IMR-90 (cell line): Measurements from ENCODE around the gene SELENOS. TPM values are rescaled to one million over a fixed set of nuclear protein-coding genes. Genes with fewer than 3 reads are reported as not detected.
A peak's percentile ranks its signal among the peaks of the same experiment; 100 is the strongest.

Experiments used
- ATAC-seq: fragments of 200-7000 bp; cut with Tn5 transposase; 2 replicates; pipeline ENCODE4 v1.9.1; 2020; ENCODE audit warnings: low read depth, mild to moderate bottlenecking, moderate library complexity
- BruUV-seq: library from RNA; stranded (reverse); fragments of 400-500 nt; replicated peaks from 2 replicates; lab custom pipeline; 2021; lab: Mats Ljungman, UMichigan
- CTCF ChIA-PET: fragments of 300-600 bp; formaldehyde crosslinking; extraction: SDS; loops from one replicate; lab custom pipeline; 2021; ENCODE audit warnings: antibody characterized with exemption; lab: Yijun Ruan, JAX
- POLR2A ChIA-PET: fragments of 300-600 bp; sonication (Branson Sonifier 250); formaldehyde crosslinking; loops from one replicate; lab custom pipeline; 2022; ENCODE audit warnings: antibody characterized with exemption; ENCODE audit not compliant: unreplicated experiment; lab: Charles Lee
- DNase-seq: peaks from one replicate; pipeline ENCODE4 v3.0.0; 2013
- H2AFZ ChIP-seq: replicated peaks from 2 replicates; pipeline ENCODE3; 2013; ENCODE audit warnings: low read length, mild to moderate bottlenecking; ENCODE audit not compliant: poor library complexity
- H2AK5ac ChIP-seq: 2 replicates; pipeline ENCODE4 v1.6.1; 2013; ENCODE audit warnings: low read depth, low read length, inconsistent platforms
- H2AK9ac ChIP-seq: replicated peaks from 2 replicates; pipeline ENCODE3; 2013; ENCODE audit warnings: mild to moderate bottlenecking, low read depth, low read length, moderate library complexity; ENCODE audit not compliant: poor library complexity
- H2BK120ac ChIP-seq: 2 replicates; pipeline ENCODE4 v1.6.1; 2013; ENCODE audit warnings: low read depth, low read length, inconsistent platforms
- H2BK15ac ChIP-seq: 3 replicates; pipeline ENCODE4 v1.6.1; 2013; ENCODE audit warnings: low read depth, low read length, inconsistent platforms
- H2BK20ac ChIP-seq: 2 replicates; pipeline ENCODE4 v1.6.1; 2013; ENCODE audit warnings: low read depth, mild to moderate bottlenecking, inconsistent platforms, low read length, moderate library complexity
- H2BK5ac ChIP-seq: 2 replicates; pipeline ENCODE4 v1.6.1; 2013; ENCODE audit warnings: mild to moderate bottlenecking, low read depth, low read length, inconsistent platforms; ENCODE audit not compliant: poor library complexity, severe bottlenecking
- H3K14ac ChIP-seq: replicated peaks from 2 replicates; pipeline ENCODE4 v1.6.1; 2013; ENCODE audit warnings: low read depth, low read length, inconsistent platforms
- H3K18ac ChIP-seq: 2 replicates; pipeline ENCODE4 v1.6.1; 2013; ENCODE audit warnings: low read depth, low read length, control low read depth
- H3K23ac ChIP-seq: 2 replicates; pipeline ENCODE4 v1.6.1; 2013; ENCODE audit warnings: low read depth, low read length, inconsistent platforms
- H3K27ac ChIP-seq: 2 replicates; pipeline ENCODE4 v1.5.1; 2013; ENCODE audit warnings: mild to moderate bottlenecking, control low read depth, low read length; ENCODE audit not compliant: insufficient read depth
- H3K27me3 ChIP-seq: 2 replicates; pipeline ENCODE4 v1.6.1; 2013; ENCODE audit warnings: low read length; ENCODE audit not compliant: control insufficient read depth, insufficient read depth
- H3K36me3 ChIP-seq: 2 replicates; pipeline ENCODE4 v1.6.1; 2013; ENCODE audit warnings: low read length, mixed read lengths; ENCODE audit not compliant: control insufficient read depth, insufficient read depth
- H3K4ac ChIP-seq: 2 replicates; pipeline ENCODE4 v1.6.1; 2013; ENCODE audit warnings: low read depth, low read length, inconsistent platforms
- H3K4me1 ChIP-seq: 2 replicates; pipeline ENCODE4 v1.6.1; 2013; ENCODE audit warnings: low read length, mixed read lengths; ENCODE audit not compliant: control insufficient read depth, insufficient read depth
- H3K4me2 ChIP-seq: 2 replicates; pipeline ENCODE4 v1.6.1; 2013; ENCODE audit warnings: low read depth, mild to moderate bottlenecking, control low read depth, low read length, moderate library complexity
- H3K4me3 ChIP-seq: 2 replicates; pipeline ENCODE4 v1.5.1; 2013; ENCODE audit warnings: low read depth, mild to moderate bottlenecking, control low read depth, low read length, moderate library complexity; ENCODE audit not compliant: insufficient read depth
- H3K56ac ChIP-seq: 2 replicates; pipeline ENCODE4 v1.6.1; 2013; ENCODE audit warnings: low read length, inconsistent platforms; ENCODE audit not compliant: insufficient read depth; ENCODE audit errors: extremely low read depth
- H3K79me1 ChIP-seq, 2 experiments: 2 replicates each; pipeline ENCODE4 v1.6.1; 2013; ENCODE audit warnings: low read length in 2 of 2, inconsistent platforms in 1 of 2, low read depth in 1 of 2
- H3K9ac ChIP-seq: 2 replicates; pipeline ENCODE4 v1.6.1; 2013; ENCODE audit warnings: low read depth, low read length, control low read depth
- H3K9me1 ChIP-seq: 2 replicates; pipeline ENCODE4 v1.6.1; 2013; ENCODE audit warnings: low read length, inconsistent platforms; ENCODE audit not compliant: insufficient read depth
- H3K9me3 ChIP-seq: 2 replicates; pipeline ENCODE4 v1.6.1; 2013; ENCODE audit warnings: low read length; ENCODE audit not compliant: control insufficient read depth, insufficient read depth
- H4K20me1 ChIP-seq: 2 replicates; pipeline ENCODE4 v1.6.1; 2013; ENCODE audit warnings: low read length, inconsistent platforms; ENCODE audit not compliant: insufficient read depth
- H4K5ac ChIP-seq: 2 replicates; pipeline ENCODE4 v1.6.1; 2013; ENCODE audit warnings: mild to moderate bottlenecking, low read depth, low read length, control low read depth
- H4K8ac ChIP-seq, 2 experiments: 2 replicates each; pipeline ENCODE4 v1.6.1; 2013; ENCODE audit warnings: low read depth in 2 of 2, low read length in 2 of 2, control low read depth in 1 of 2, inconsistent platforms in 1 of 2
- H4K91ac ChIP-seq: 2 replicates; pipeline ENCODE4 v1.6.1; 2013; ENCODE audit warnings: low read depth, low read length, inconsistent platforms; ENCODE audit not compliant: insufficient read depth
- CEBPB ChIP-seq: IDR thresholded peaks from 2 replicates; pipeline ENCODE4 v1.6.1; 2012; ENCODE audit warnings: low read depth, low read length, improper control_type of control experiment
- CHD1 ChIP-seq: IDR thresholded peaks from 2 replicates; pipeline ENCODE4 v1.6.1; 2012; ENCODE audit warnings: low read depth, low read length, improper control_type of control experiment
- CTCF ChIP-seq: conservative IDR thresholded peaks from 2 replicates; pipeline ENCODE4 v1.5.1; 2012; ENCODE audit warnings: mild to moderate bottlenecking, low read depth, low read length, improper control_type of control experiment
- FOS ChIP-seq: fragments of 150-350 bp; IDR thresholded peaks from 2 replicates; pipeline ENCODE4 v1.6.1; 2016; ENCODE audit warnings: low read depth, low read length
- MAFK ChIP-seq: IDR thresholded peaks from 2 replicates; pipeline ENCODE4 v1.6.1; 2012; ENCODE audit warnings: low read depth, low read length, improper control_type of control experiment
- MAZ ChIP-seq: IDR thresholded peaks from 2 replicates; pipeline ENCODE4 v1.6.1; 2012; ENCODE audit warnings: low read depth, mild to moderate bottlenecking, low read length, improper control_type of control experiment, moderate library complexity, borderline replicate concordance
- NFE2L2 ChIP-seq: fragments of 150-350 bp; IDR thresholded peaks from 2 replicates; pipeline ENCODE4 v1.6.1; 2016; ENCODE audit warnings: low read depth, mild to moderate bottlenecking, low read length
- POLR2A ChIP-seq: IDR thresholded peaks from 2 replicates; pipeline ENCODE4 v1.6.1; 2012; ENCODE audit warnings: mild to moderate bottlenecking, low read depth, low read length
- SMC3 ChIP-seq: fragments of 150-350 bp; IDR thresholded peaks from 2 replicates; pipeline ENCODE4 v1.6.1; 2016; ENCODE audit warnings: low read depth, mild to moderate bottlenecking, antibody characterized with exemption, low read length, moderate library complexity
- USF2 ChIP-seq: fragments of 150-350 bp; IDR thresholded peaks from 2 replicates; pipeline ENCODE4 v1.6.1; 2017; ENCODE audit warnings: mild to moderate bottlenecking, antibody characterized with exemption, low read length, low read depth
- WGBS, 2 experiments: methylation state at CpG; one replicate each; pipeline versions ENCODE4 v1.1.5 to v1.1.7; 2013; ENCODE audit warnings: missing lambda C conversion rate in 2 of 2; ENCODE audit not compliant: insufficient read length in 1 of 2; ENCODE audit errors: extremely low coverage in 2 of 2; 5-methylcytosine and 5-hydroxymethylcytosine counted together
- dilution Hi-C: fragments of 300-500 bp; cut with HindIII; formaldehyde crosslinking; loops from one replicate; pipeline ENCODE4 v1.14.3; 2018; ENCODE audit warnings: low sequenced_read_pairs; ENCODE audit not compliant: unreplicated experiment
- in situ Hi-C: fragments of 300-500 bp; cut with MboI; formaldehyde crosslinking; loops from 3 replicates; pipeline ENCODE4 v1.14.3; 2019; ENCODE audit warnings: low sequenced_read_pairs, inconsistent platforms, mixed read lengths
- intact Hi-C: fragments of 100-400 bp; cut with micrococcal nuclease; formaldehyde crosslinking; loops from 2 replicates; pipeline ENCODE4 v1.10.0; 2022
- polyA plus RNA-seq, 3 experiments: library from polyadenylated mRNA; depleted of rRNA; stranded (reverse); fragments of >200 nt; gene quantifications; 2 replicates each; pipeline ENCODE4 v1.2.3, GENCODE V29; 2012; ENCODE audit warnings: low replicate concordance in 1 of 3
- total RNA-seq: library from RNA; depleted of rRNA; stranded (reverse); fragments of >200 nt; gene quantifications from 2 replicates; pipeline ENCODE4 v1.2.3, GENCODE V29; 2012

The SELENOS gene
- total and polyA plus RNA-seq, 2 of the 4 experiments (the other 2 are of a cell fraction): 39.8 to 77.1 TPM

DNA sequence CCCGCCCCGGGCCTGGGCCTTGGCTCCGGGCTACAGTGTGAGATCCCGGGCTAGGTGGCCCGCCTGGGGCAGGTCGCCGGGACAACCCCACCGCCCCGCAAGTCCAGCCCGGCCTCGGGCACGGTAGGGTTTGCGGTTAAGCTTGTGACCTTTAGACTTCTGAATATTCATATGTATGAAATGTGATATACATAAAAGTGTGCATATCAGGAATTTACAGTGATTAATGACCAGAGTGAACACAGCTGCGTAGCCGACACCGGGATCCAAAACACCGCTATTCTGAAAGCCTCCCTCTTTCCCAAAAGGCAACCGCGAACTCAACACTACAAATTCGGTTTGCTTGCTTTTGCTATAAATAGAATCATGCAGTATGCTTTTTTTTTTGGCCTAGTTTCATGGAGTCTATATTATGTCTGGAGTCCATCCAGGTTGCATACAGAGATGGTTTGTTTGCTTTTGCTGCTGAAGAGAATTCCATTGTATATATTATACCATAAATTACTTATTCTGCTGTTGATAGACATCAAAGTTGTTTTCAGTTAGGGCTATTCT lies 18.4 kb upstream of the SELENOS start (continued):
- TF ChIP-seq CHD1: no peak

- dilution Hi-C loops: no loop called here
- Histone ChIP-seq H4K91ac (peak within 1 kb of the TSS; percentile 67), H3K36me3 (peaks cover 1% of the 10 kb centered on the region; the same call in 1 of the 2 replicates), H3K4me2 (peak within 1 kb of the TSS; percentile 99), H2BK15ac (no peak within 1 kb of the TSS), H2AFZ (peak within 1 kb of the TSS; percentile 96), H2BK20ac (no peak within 1 kb of the TSS), H3K23ac (peak within 1 kb of the TSS; percentile 94), H2BK5ac (peak within 1 kb of the TSS; percentile 75), H3K27ac (peak within 1 kb of the TSS; percentile 89), H3K9me1 (no peaks in the 10 kb centered on the region), H4K5ac (peak within 1 kb of the TSS; percentile 66), H4K20me1 (peaks cover 30% of the 10 kb centered on the region), H3K9me3 (no peaks in the 10 kb centered on the region), H3K79me1 (peaks cover 5 to 30% of the 10 kb centered on the region in 2 experiments; a peak in 2 of 4 replicates), H3K4me3 (peak within 1 kb of the TSS; percentile 71), H2BK120ac (peak within 1 kb of the TSS; percentile 71; the same call in 1 of the 2 replicates), H4K8ac (peak within 1 kb of the TSS; percentile 73 to 98), H3K4ac (peak within 1 kb of the TSS; percentile 91), H3K9ac (peak within 1 kb of the TSS; percentile 90), H3K18ac (peak within 1 kb of the TSS; percentile 34; the same call in 1 of the 2 replicates), H3K56ac (peak within 1 kb of the TSS; percentile 93), H3K27me3 (no peaks in the 10 kb centered on the region), H3K14ac (peak within 1 kb of the TSS; percentile 96), H2AK9ac (peak within 1 kb of the TSS; percentile 73), H3K4me1 (peaks cover 6% of the 10 kb centered on the region), H2AK5ac (peak within 1 kb of the TSS; percentile 83)
- DNase-seq (peak; percentile 94), ATAC-seq (peak; percentile 87)
- CTCF ChIA-PET: interaction anchor here (1.0 to 2.2 kb wide), 2 partner anchors 345 to 346 kb away, joined by 3 to 5 read pairs; no protein-coding TSS in a partner anchor
- POLR2A ChIA-PET: interaction anchor here (1.0 kb wide), 1 partner anchor 25 kb away, joined by 3 read pairs; no protein-coding TSS in a partner anchor
- WGBS, 2 experiments: 0% methylated on average over 33 of the region's 87 CpGs; no CpG with 5 or more reads in 1 of the 2 experiments
- BruUV-seq: no TSS peak
- intact Hi-C loops: no loop called here
- in situ Hi-C loops: loop anchor here (5.0 kb wide), 1 partner anchor 347 kb away; no protein-coding TSS in a partner anchor
- peak; percentile 7; the same call in 1 of the 2 replicates for TF ChIP-seq MAFK
- no peak for TF ChIP-seq NFE2L2
- no peak for TF ChIP-seq SMC3
- no peak for TF ChIP-seq CHD1
- TF ChIP-seq FOS: no peak
- peak; percentile 91; the same call in 1 of the 2 replicates for TF ChIP-seq MAZ
- no peak for TF ChIP-seq CTCF
- peak; percentile 81 for TF ChIP-seq POLR2A
- 0 out of 2 replicates have a peak, but pooled peaks have one; percentile 1 for TF ChIP-seq USF2
- TF ChIP-seq CEBPB: no peak
Observed at GRCh38 chr15:101294731-101295606, 17.7 kb upstream of the SELENOS start, which contains the start of gene SNRPA1. Gene SNRPA1 (minus strand): TSS chr15:101295248. CDS start chr15:101295178, 70 bp downstream.
